Measurements from ENCODE around the gene OPRPN. TPM values are rescaled to one million over a fixed set of nuclear protein-coding genes. Genes with fewer than 3 reads are reported as not detected.

The OPRPN gene
- total RNA-seq, 1 donor from 2014 or later, result not detected

- intact Hi-C loops (cut with DNase I), result no loop called here
- Histone ChIP-seq H3K4me3 (no peak overlapping the region), H3K9me3 (no peaks in the 10 kb centered on the region), H3K27ac (no peak overlapping the region), H3K27me3 (no peaks in the 10 kb centered on the region), H3K36me3 (no peaks in the 10 kb centered on the region), H3K4me1 (no peaks in the 10 kb centered on the region)
- DNase-seq (no peak), ATAC-seq (no peak)
- TF ChIP-seq, protein P1, sequence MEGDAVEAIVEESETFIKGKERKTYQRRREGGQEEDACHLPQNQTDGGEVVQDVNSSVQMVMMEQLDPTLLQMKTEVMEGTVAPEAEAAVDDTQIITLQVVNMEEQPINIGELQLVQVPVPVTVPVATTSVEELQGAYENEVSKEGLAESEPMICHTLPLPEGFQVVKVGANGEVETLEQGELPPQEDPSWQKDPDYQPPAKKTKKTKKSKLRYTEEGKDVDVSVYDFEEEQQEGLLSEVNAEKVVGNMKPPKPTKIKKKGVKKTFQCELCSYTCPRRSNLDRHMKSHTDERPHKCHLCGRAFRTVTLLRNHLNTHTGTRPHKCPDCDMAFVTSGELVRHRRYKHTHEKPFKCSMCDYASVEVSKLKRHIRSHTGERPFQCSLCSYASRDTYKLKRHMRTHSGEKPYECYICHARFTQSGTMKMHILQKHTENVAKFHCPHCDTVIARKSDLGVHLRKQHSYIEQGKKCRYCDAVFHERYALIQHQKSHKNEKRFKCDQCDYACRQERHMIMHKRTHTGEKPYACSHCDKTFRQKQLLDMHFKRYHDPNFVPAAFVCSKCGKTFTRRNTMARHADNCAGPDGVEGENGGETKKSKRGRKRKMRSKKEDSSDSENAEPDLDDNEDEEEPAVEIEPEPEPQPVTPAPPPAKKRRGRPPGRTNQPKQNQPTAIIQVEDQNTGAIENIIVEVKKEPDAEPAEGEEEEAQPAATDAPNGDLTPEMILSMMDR (IDR thresholded peaks at IDR 0.05), result no peak
Observed at GRCh38 chr4:70365479-70365878, 32.3 kb upstream of the OPRPN start.

GRCh38 chr4:70367813-70368212, 29.9 kb upstream of the OPRPN start:
- ATAC-seq, result no peak
- no peaks in the 10 kb centered on the region for H3K4me1 ChIP-seq
- H3K36me3 ChIP-seq, result no peaks in the 10 kb centered on the region
- no peak overlapping the region for H3K27ac ChIP-seq
- H3K9me3 ChIP-seq, result no peaks in the 10 kb centered on the region
- no peak overlapping the region for H3K4me3 ChIP-seq
- no peaks in the 10 kb centered on the region for H3K27me3 ChIP-seq
- intact Hi-C loops (cut with DNase I), result no loop called here
- TF ChIP-seq, protein P1 (IDR thresholded peaks at IDR 0.05), result no peak
- DNase-seq, result no peak

- intact Hi-C loops (cut with DNase I), result no loop called here
- ATAC-seq (no peak), DNase-seq (no peak)
- TF ChIP-seq, protein P1 (IDR thresholded peaks at IDR 0.05), result no peak
- Histone ChIP-seq H3K27ac (no peak overlapping the region), H3K27me3 (no peaks in the 10 kb centered on the region), H3K36me3 (no peaks in the 10 kb centered on the region), H3K9me3 (no peaks in the 10 kb centered on the region), H3K4me3 (no peak overlapping the region), H3K4me1 (no peaks in the 10 kb centered on the region)
Observed at GRCh38 chr4:70371987-70372386, 25.8 kb upstream of the OPRPN start.

DNA sequence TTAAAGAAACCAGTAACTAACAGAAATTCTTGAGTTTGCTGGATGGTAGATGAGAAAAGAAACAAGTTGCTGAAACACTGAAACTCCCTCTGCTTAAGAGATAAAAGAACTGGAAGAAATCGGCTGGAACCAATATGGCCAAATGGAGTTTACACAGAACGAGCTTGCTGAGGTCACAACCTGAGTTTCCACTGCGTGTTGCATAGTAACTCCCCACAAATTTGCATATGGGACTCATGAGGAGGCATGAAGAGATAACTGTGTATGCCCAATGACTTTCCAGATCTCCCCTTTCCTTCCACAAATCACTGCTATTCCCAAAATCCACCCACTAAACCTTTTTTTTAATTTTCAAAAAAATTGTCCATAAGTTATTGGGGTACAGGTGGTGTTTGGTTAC, 25.0 kb upstream of the OPRPN start:
- H3K36me3 ChIP-seq, result no peaks in the 10 kb centered on the region

GRCh38 chr4:70380578-70380977, 17.2 kb upstream of the OPRPN start:
- no peak for DNase-seq

More for the DNA sequence above, 25.0 kb upstream of the OPRPN start:
- Histone ChIP-seq H3K27ac (no peak overlapping the region), H3K27me3 (no peaks in the 10 kb centered on the region), H3K4me3 (no peak overlapping the region), H3K9me3 (no peaks in the 10 kb centered on the region), H3K4me1 (no peaks in the 10 kb centered on the region)
- DNase-seq (no peak), ATAC-seq (no peak)
- intact Hi-C loops (cut with DNase I), result no loop called here
- TF ChIP-seq, protein P1 (IDR thresholded peaks at IDR 0.05), result no peak

More at GRCh38 chr4:70380578-70380977, 17.2 kb upstream of the OPRPN start:
- no peaks in the 10 kb centered on the region for H3K36me3 ChIP-seq
- no peak for ATAC-seq
- no peak overlapping the region for H3K27ac ChIP-seq
- H3K4me3 ChIP-seq, result no peak overlapping the region
- no peaks in the 10 kb centered on the region for H3K27me3 ChIP-seq
- intact Hi-C loops (cut with DNase I), result no loop called here
- H3K4me1 ChIP-seq, result no peaks in the 10 kb centered on the region
- H3K9me3 ChIP-seq, result no peaks in the 10 kb centered on the region
- TF ChIP-seq, protein P1 (IDR thresholded peaks at IDR 0.05), result no peak

All from upper lobe of right lung (tissue), 1 donor.